Amniotic stem cell (primary cell): ENCODE measurements around the gene PREX1.
"Not testable (repeated sequence)": the region's sequence is repeated elsewhere in the genome, so short reads cannot be mapped to it uniquely, and the experiment has no call there.

ENCODE experiments used
- DNase-seq: peaks from one replicate; lab custom pipeline; 2025; lab: John Stamatoyannopoulos, UW

The PREX1 gene

DNA sequence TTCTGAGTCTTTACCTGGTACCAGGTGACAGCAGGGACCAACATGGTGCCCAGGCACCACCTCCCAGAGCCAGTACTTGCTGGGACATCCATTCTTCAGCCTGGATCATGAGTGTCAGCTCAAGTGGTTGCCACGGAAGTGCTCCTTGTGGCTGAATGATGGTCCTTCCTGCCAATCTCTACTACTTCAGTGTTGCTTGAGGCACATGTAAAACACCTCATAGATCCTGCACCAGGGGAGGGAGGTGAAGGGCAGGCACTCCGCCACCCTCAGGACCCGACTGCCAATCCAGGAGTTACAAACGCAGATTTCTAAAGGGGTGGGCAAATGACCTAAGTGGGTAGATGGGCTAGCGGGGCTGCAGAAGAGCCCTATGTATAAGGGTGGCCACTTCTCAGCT, 226.0 kb downstream of the PREX1 start:
- DNase-seq = no peak

DNA sequence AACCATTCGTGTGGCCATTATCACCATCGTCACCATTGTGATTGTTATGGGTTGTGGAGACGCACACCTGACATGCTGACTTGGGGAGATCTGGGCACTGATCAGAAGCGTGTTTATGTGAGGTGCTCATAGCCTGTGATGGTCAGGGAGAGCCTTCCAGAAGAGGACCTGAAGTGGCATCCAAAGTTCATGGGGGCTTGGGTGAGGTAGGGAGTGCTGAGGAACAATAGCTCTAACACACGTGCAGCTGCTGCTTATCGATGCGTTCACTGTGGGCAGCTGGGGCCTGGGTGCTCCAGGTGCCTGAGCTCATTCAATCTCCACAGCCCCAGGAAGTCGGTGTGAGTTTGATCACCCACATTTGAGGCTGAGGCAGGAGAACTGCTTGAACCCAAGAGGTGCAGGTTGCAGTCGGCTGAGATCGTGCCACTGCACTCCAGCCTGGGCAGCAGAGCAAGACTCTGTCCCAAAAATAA, 227.3 kb downstream of the PREX1 start:
- DNase-seq = no peak

DNA sequence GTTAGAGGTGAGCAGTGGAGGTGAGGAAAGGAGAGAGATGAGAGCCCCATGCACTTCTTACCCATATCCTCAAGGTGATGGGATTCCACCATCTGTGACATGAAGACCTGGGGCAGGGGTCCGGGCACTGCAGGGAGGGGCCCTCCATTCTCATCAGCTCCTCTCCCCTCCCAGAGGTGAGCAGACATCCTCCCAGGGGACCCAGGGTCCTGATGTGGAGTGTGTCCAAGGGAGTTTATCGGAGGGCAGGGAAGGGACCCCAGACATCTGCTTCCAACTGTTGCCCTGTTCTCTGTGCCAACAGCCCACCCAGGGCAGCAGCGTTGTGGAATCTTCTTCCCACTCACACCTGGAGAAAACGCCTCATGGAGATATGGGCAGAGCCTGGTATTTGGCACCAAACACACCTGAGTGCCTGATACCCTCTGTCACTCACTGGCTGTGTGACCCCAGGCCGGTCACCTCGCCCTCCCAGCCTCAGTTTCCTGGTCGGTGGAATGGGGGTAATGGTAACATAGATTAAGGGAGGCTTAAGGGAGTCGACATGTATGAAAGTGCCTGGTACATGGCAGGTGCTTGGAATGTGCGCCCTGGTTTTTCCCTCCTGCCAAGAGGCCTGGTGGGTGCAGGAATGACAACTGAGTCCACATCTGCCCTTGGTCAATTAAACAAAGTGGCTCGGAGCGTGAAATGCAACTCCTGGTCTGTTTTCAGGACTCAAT, 227.9 kb downstream of the PREX1 start:
- no peak for DNase-seq

DNA sequence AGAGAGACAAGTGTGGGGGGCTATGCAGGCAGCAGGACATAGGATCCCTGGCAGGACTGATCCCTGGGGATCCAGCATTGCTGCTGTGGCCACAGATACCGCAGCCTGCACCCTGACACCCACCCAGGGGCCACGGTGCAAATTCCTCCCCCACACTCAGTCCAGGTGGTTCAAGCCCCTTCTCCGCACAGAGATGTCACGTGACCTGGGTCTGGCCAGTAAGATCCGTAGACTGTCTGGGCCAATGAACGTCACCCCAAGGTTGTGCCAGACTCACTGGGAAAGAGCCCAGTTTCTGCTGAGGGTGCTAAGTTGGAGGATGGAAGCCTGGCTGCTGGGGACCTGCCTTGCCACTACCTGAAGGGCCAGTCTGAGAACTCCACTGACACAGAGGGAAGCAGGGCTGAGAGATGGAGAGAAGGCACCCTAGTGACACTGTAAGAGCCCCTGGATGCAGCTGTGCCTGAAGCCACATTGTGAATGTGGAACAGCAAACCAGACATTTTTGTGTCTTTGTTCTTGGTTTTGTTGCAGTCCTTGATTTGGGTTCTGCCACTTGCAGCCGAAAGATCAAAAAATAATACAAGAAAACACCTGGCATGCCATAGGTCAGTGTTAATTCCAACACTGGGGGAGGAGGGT, 228.6 kb downstream of the PREX1 start:
- DNase-seq = no peak

DNA sequence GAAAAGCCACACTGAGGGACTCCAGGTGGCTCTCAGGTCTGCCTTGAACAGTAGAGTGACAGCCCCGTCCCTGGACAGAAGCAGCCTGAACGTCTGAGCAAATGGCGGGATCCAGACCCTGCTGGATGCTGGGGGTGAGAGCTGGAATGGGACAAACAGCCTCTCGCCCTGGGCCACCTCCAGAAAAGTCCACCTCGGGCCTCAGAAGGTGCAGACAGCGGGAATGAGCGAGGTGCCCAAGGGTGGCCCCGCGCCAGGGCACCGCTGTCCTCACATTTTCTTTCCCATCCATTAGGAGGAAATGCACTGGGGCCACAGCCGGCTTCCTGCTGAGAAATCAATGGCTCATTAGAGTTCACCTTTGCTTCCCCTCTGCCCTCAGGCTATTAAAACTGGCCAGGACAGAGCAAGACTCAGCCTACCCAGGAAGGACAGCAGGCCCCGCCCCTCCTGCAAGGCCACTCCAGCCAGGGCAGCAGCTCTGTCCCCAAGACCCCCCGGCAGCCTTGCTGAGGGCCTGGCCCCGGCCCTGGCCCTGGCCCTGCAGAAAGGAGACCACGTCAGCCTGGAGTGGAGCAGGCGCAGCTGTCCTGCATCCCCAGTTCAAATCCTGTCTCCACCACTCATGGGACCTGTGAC, 229.4 kb downstream of the PREX1 start:
- DNase-seq = not testable (repeated sequence)

DNA sequence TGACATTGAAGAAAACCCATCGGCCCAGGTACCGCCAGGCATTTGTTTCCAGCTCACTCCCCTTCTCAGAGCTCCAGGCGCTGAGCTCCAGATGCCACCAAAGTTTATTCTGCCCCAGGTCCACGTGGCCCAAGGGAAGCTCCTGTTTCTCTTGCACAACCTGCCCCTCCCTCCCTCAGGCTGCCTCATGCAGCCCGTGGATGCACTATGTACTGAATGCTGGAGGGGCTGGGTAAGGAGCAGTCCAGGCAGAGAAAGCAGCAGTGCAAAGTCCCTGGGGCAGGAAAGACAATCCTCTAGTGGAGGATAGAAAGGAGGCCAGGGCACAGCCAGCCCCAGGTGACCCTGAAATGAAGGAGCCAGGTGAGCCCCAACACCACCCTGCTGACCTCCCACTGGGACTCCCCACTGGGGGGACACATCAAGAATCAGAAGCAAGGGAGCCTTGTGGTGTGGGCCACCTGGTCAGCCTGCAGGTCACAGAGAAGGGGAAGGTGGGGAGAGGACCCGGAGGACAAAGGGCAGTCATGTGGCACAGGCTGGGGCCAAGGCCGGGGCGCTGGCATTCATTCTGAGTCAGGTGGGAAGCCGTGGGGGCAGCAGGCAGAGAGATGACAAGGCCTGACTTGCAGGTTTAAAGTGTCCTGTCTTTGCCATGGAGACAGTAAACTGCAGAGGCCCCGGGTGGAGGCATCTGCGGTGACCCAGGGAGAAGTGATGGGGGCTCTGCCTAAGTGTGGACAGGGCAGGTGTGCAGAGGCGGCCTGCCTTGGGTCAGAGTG, 230.1 kb downstream of the PREX1 start:
- DNase-seq = no peak

DNA sequence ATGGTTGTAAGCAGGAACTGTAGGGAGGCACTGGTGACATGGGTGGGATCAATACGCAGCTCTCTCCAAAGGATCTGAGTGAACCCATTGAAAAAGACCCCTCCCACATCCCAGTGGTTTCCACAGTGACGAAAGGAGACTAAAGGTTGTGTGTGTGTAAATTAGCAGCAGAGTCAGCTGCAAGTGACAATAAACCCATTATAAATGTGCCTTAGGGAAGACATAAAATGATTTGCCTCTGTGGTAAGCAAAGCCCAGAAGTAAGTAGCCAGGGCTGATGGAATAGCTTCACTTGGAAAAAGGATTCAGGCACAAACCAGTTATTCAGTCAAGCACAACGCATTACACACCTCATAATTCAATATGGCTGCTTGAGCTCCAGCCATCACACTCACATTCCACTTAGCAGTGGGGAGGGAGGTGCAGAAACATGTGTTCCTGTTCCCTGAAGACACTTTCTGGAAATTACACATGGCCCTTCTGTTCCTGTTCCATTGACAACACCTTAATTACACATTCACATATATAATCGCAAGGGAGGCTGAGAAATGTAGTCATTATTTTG, 231.4 kb downstream of the PREX1 start:
- DNase-seq = no peak

DNA sequence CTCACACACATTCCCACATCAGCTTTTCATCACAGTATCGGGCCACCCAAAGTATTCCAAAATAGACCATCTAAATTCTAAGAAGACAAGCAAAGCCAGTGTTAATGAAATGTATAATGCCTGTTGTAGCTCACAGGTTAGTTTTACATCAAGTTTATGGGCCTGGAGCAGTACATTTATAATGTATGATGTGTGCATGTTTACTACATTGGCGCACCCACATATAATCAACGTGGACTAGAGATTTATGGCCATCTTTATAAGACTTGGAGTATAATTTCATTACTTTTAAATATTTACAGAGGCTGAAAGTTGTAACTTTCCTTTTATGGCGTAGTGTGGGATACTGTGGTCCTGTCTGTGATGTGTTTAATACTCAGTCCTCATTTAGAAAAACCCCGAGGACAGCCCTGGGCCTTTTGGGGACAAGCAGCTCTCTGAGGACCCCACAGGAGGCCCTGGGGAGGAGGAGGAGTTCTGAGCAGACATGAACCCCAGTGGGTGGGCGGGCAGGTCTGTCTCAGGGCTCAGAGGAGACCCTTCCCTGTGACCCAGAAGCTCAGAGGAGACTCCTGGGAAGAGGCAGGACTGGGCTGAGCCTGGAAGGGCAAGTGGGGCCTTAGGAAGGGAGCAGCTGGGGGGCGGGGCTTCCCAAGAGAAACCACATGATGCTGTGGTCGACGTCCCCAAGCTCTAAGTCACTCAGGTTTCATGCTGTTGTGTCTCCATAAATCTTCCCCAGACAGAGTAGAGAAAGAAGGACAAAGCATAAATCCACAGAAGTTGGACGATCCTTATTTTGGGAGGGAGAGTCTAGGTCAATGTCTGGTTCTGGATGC, 232.1 kb downstream of the PREX1 start:
- DNase-seq = no peak

DNA sequence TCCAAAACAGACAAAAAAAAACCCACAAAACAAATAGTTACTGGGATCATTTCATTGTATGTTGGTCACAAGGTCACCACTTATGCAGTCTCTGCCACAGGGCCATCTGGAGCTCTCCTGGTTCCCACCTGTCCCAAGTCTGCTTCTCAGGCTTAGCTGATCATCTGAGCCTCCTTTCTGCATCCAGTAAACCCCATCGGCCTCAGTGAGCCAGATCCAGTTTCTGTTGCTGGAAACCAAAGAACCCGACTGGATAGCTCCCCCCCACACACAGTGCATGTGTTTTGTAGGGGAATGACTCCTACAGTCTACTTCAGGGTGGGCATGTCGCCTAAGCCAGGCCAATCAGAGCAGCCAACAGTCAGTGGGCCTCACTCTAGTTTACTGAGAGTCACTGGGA, 233.3 kb downstream of the PREX1 start:
- no peak for DNase-seq

DNA sequence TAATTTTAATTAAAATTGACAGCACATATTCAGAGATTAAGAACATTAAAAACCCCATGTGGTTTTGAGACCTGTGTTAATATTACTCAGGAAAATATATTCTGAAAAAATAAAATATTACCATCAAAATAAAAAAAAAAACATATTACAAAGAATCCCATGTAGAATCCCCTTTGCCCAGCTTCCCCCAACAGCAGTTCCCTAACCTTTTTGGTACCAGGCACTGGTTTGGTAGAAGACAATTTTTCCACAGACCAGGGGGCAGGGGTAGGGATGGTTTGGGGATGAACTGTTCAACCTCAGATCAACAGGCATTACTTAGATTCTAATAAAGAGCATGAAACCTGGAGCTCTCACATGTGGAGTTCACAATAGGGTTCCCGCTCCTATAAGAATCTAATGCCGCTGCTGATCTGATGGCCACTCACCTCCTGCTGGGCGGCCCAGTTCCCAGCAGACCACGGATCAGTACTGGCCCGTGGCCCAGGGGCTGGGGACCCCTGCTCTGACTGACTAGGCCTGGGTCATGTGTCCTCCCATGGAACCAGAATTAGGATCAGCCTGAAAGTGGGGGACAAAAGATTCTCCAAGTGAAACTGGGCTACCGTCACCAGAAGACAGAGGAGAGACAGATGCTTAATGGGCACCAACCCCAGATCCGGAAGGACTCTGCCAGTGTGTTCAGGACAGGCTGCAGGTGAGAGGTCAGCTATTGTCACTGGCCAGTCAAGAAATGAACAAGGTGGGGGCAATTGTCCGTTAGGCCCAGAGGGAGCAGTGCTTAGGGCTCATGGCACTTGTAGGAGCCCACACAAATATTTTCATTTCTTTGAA, 235.5 kb downstream of the PREX1 start:
- DNase-seq = no peak

DNA sequence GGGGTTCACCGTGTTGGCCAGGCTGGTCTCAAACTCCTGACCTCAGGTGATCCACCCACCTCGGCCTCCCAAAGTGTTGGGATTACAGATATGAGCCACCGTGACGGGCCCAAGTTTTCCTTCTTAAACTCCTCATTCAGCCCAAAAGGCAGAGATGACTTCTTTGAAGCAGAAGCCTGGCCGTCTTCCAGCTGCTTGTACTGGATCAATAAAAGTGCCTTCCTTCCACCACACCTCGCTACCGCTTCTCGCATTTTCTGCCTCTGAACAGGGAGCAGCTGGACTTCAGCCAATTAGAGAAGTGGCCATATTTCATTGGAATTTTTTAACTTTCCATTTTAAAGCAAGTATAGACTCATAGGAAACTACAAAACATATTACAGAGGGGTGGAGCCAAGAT, 241.1 kb downstream of the PREX1 start:
- no peak for DNase-seq

DNA sequence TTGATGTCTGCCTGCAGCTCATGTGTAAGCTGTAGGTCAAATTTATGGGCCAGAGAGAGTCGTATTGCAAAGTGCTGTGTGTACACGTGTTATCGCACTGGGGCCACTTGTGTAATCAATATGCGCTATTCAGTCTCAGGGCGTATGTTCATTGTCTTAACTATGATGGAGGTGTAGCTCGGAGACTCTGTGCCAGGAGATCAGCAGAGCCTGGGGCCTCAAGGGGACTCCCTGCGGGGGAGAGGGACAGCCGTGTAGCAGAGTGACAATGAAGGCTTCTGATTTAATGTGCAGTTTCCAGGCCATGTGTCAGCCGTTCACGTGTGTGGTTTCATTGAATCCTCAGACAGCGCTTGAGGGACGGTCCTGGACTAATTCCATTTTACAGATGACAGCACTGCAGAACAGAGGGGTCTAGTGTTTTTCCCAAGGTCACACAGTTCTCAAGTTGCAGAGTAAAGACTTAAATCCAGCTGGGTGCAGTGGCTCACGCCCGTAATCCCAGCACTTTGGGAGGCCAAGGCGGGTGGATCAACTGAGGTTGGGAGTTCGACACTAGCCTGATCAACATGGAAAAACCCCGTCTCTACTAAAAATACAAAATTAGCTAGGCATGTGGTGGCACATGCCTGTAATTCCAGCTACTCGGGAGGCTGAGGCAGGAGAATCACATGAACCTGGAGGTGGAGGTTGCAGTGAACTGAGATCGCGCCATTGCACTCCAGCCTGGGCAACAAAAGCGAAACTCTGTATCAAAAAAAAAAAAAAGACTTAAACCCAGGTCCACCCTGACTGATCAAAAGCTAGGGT, 242.5 kb downstream of the PREX1 start:
- DNase-seq = no peak

DNA sequence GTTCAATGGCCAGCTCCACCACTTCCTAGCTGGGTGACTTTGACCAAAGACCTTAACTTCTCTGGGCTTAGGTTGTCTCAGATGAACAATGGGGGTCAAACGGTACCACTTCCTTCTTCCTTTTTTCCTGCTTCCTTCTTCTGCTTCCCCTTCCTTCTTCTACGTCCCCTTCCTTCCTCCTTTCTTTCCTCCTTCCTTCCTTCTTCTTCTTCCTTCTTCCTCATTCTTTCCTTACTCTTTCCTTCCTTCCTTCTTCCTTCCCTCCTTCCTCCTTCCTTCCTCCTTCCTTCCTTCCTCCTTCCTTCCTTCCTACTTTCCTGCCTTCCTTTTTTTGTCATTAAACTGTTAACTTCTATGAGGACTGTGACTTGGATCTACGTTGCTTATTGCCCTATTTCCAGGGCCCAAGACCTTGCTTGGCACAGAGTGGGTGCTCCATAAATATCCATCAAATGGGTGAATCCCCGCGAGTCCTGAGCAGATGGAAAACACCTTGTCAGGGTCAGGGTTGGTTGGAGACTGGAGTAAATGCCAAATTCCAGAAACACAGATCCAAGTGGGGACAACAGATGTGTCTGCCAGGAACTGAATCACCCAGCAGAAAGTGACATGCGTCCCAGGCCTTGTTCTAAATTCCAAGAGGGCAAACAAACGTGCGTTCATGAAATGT, 243.3 kb downstream of the PREX1 start:
- DNase-seq = no peak

DNA sequence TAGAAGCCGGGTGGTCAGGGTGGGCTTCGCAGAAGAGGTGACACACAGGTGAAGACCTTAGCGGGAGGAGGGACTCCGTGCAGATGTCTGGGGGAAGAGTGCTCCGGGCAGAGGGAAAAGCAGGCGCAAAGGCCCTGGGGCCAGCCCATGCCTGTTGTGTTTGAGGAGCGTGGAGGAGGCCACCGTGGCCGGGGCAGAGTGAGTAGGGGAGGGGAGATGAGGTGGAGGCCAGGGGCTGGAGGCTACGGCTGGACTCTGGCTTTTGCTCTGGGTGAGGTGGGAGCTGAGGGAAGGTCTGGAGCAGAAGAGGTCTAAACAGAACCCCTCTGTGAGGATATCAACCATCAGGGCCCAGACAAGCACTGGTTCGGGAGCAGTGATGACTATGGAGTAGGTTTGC, 244.0 kb downstream of the PREX1 start:
- DNase-seq = no peak

DNA sequence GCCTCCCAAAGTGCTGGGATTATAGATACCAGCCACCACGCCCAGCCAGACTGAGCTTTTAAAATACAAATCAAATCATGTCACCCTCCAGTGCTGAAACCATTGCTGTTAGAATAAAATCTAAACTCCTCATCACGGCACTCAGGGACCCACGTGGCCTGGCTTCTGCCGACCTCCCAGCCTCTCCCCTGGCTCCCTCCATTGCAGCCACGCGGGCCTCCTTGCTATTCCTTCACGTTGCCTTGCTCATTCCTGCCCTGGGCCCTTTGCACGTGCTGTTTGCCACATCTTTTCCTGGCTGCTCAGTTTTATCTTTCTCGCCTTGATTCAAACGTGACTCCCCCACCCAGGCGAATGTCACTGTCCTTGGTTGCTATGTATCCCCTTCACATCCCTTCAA, 244.6 kb downstream of the PREX1 start:
- no peak for DNase-seq

DNA sequence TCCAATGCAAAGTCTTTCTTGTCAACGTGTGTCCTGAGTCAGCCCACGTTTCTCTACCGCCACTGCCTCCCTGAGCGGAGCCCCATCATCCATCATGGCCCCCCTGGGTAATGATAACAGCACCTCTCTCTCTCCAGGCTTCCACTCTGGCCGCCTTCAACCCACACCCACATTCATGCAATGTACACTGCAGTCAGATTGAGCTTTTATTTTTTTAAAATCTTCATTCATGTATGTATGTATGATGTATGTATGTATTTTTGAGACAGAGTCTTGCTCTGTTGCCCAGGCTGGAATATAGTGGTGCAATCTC, 245.2 kb downstream of the PREX1 start:
- DNase-seq = no peak

DNA sequence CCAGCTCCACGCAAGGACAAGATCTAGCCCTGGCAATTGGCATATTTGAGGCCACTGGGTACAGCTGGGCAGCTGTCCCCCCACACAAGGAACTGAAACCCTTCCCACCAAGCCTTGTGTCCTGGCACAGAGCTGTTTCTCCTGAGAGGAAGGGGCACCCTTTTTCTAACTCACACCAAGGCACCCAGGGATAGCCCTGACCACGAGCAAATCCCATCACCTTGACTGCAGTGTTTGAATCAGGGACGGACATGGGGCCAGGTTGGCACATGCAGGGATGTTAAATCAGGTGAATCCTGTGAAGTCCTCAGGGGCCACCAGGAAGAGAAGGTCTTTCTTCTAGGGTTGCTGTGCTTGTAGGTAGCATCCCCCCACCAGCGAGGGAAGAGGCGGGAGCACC, 246.6 kb downstream of the PREX1 start:
- no peak for DNase-seq

DNA sequence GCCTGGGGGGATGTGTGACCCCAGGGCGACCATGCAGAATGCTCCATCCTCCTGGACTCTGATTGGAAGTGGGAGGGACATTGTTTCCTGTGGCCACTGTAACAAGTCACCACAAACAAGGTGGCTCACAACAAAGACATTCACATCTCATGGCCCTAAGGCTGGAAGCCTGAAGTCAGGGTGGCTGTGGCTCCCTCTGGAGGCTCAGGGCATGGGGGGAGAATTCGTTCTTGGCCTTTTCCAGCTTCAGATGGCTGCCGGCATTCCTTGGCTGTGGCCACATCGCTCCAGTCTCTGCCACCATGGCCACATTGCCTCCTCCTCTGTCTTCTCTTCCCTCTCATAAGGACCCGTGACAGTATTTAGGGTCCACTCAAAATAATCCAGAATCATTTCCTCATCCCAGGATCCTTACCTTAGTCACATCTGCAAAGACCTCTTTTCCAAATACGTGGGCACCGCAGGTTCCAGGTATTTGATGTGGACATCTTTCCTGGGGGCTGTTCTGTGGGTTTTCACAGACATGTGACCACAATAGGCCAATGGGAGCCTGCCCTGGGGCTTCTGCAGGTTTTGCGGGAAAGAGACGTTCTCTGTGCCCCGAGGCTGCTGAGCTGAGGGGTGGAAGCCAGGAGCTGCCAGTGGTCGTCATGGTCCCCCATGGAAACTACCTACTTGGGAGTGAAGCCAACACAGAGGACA, 249.3 kb downstream of the PREX1 start:
- DNase-seq = no peak

DNA sequence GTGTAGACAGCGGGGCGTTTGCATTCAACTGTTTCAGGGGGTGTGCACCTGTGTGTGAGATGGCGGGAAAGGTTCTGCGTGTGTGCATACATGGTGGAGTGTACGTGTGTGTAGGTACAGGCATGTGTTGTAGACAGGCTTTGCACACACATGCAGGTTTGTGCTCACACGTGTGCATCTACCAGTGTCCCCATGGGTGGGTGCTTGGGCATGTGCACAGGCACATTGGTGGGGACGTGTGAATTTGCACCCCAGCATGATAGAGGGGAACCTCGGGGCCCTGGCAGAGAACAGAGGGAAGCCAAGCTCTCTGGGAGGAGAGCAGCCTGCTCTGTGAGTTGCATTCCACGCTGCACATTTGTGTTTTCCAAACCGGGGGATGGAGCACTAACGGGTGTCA, 250.2 kb downstream of the PREX1 start:
- no peak for DNase-seq
